GM10266 (cell line): ENCODE results near the gene KCNG2.

Experiments
- DNase-seq: peaks from one replicate; pipeline ENCODE4 v3.0.0; 2012; ENCODE audit errors: extremely low spot score
- TF ChIP-seq, protein P1 (sequence below): IDR thresholded peaks from 2 replicates; pipeline ENCODE4 v1.5.1; 2012; ENCODE audit warnings: mild to moderate bottlenecking, low read depth; ENCODE audit not compliant: control insufficient read depth, insufficient read depth; ENCODE audit errors: missing control alignments

Gene KCNG2

DNA sequence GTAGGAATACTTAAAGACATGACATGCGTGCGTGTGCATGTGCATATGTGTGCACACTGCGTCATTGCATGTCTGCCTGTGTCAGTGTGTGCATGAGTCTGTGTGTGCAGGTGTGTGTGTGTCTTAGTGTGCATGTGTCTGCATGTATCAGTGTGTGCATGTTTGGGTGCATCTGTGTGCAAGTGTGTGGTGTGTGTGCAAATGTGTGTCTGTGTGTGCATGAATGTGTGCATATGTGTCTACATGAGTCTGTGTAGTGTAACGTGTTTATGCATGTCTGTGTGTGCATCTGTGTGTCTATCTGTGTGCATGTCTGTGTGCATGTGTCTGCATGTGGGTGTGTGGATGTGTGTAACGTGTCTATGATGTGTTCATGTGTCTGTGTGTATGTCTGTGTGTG is 30.5 kb downstream of the KCNG2 start:
- no peak for DNase-seq
- TF ChIP-seq, protein P1, sequence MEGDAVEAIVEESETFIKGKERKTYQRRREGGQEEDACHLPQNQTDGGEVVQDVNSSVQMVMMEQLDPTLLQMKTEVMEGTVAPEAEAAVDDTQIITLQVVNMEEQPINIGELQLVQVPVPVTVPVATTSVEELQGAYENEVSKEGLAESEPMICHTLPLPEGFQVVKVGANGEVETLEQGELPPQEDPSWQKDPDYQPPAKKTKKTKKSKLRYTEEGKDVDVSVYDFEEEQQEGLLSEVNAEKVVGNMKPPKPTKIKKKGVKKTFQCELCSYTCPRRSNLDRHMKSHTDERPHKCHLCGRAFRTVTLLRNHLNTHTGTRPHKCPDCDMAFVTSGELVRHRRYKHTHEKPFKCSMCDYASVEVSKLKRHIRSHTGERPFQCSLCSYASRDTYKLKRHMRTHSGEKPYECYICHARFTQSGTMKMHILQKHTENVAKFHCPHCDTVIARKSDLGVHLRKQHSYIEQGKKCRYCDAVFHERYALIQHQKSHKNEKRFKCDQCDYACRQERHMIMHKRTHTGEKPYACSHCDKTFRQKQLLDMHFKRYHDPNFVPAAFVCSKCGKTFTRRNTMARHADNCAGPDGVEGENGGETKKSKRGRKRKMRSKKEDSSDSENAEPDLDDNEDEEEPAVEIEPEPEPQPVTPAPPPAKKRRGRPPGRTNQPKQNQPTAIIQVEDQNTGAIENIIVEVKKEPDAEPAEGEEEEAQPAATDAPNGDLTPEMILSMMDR = no peak

DNA sequence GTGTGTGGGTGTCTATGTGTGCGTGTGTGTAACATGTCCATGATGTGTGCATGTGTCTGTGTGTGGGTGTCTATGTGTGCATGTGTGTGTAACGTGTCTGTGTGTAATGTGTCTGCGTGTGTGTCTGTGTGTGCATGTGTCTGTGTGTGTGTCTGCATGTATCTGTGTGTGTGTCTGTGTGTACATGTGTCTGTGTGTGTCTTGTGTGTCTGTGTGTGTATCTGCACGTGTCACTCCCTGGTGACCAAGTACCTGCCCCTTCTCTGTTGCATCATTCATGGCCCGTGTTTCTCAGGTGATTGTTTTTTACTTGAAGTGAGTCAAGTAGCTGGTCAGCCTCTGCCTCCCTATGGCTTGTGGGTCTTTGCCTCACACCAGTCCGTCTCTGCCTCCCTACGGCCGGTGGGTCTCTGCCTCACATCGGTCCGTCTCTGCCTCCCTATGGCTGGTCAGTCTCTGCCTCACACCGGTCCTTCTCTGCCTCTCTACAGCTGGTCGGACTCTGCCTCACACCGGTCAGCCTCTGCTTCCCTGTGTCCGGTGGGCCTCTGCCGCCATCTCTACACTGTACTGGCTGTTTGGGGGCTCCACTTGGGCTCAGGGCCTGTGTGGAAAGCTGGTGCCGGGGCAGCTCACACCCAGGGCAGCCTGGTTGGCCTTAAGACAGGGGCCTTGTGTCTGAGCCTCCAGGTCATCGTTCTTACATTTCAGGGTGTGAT is 31.6 kb downstream of the KCNG2 start:
- DNase-seq = no peak
- TF ChIP-seq, protein P1 = no peak

GRCh38 chr18:79832169-79832568 is 34.4 kb downstream of the KCNG2 start:
- TF ChIP-seq, protein P1 = no peak
- no peak for DNase-seq

DNA sequence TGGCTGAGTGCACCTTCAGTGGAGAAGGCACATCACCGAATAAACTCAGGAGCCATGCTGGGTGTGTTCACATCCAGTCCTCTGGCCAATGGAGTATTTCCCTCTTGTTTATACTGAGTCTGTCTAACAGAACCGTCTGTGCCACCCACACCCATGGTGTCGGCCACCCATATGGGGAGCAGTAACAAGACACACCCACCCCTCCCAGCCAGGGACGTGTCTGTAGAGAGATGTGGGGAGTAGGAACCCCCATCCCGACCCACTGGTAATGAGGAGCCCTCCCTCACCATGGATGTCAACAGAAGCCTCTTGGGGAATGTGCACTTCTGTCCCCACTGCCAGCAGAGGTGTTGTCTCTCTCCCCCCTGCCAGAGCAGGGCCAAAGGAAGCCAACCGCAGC is 37.1 kb downstream of the KCNG2 start:
- TF ChIP-seq, protein P1 = no peak
- DNase-seq = no peak

GRCh38 chr18:79841936-79842335 is 44.2 kb downstream of the KCNG2 start:
- TF ChIP-seq, protein P1 = no peak
- no peak for DNase-seq

- TF ChIP-seq, protein P1 = no peak
- DNase-seq = no peak
Measured at GRCh38 chr18:79844999-79845563, 47.3 kb downstream of the KCNG2 start.

DNA sequence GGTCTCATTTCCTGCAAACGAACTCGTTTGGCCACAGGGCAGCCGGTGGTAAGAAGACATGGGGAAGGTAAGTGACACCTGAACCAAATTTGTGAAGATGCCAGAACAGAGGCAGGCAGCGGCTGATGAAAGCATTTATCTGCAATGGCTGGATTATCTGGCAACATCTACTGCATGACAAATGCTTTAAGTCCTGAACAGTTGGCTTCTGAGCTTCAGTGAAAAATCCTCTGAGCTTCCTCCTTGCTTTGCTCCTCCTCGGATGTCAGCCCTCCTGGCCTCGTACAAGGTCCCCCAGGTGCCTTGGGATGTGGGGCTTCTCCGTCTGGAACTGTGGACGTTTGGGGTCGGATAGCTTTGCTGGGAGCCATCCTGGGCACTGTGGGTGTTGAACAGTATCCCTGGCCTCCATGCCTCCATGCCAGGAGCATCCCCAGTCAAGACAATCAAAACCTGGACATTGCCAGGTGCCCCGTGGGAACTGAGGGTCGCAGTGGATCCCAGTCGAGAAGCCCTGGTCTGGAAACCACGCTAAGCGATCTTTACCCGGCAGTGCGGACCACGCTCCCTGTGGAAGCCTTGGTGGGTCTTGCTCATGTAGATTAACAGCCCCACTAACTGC is 49.3 kb downstream of the KCNG2 start:
- TF ChIP-seq, protein P1 = no peak
- DNase-seq = no peak
